ENCODE measurements around the gene ADAMTS2.

The ADAMTS2 gene

GRCh38 chr5:179263391-179264052 lies 81.7 kb downstream of the ADAMTS2 start:
- H3K9me3 ChIP-seq (ENCODE audit: insufficient read depth, low read depth, low read length): no peaks in the 10 kb centered on the region

GRCh38 chr5:179262126-179262920 lies 82.9 kb downstream of the ADAMTS2 start:
- 0 out of 2 replicates have a peak, but pooled peaks cover 13% of the 10 kb centered on the region for H3K4me1 ChIP-seq (ENCODE audit: insufficient read depth, low read length)
- no peak overlapping the region for H3K9ac ChIP-seq (ENCODE audit: low read depth, low read length)
- no peaks in the 10 kb centered on the region for H3K9me3 ChIP-seq (ENCODE audit: insufficient read depth, low read depth, low read length)
- H3K27ac ChIP-seq (ENCODE audit: low read depth, low read length): no peak overlapping the region
- no peaks in the 10 kb centered on the region for H3K36me3 ChIP-seq (ENCODE audit: insufficient read depth, low read length)
- 93% methylated on average over 30 of the region's 30 CpGs for WGBS
- no peak overlapping the region for H3K4me3 ChIP-seq (ENCODE audit: low read length)
- H3K27me3 ChIP-seq (ENCODE audit: insufficient read depth, low read length): no peaks in the 10 kb centered on the region

More at GRCh38 chr5:179263391-179264052, 81.7 kb downstream of the ADAMTS2 start:
- Histone ChIP-seq H3K36me3 (ENCODE audit: insufficient read depth, low read length) (no peaks in the 10 kb centered on the region), H3K9ac (ENCODE audit: low read depth, low read length) (no peak overlapping the region), H3K4me1 (ENCODE audit: insufficient read depth, low read length) (0 out of 2 replicates have a peak, but pooled peaks cover 13% of the 10 kb centered on the region), H3K27ac (ENCODE audit: low read depth, low read length) (no peak overlapping the region), H3K4me3 (ENCODE audit: low read length) (no peak overlapping the region), H3K27me3 (ENCODE audit: insufficient read depth, low read length) (no peaks in the 10 kb centered on the region)
- 93% methylated on average over 23 of the region's 23 CpGs for WGBS

- no peaks in the 10 kb centered on the region for H3K9me3 ChIP-seq (ENCODE audit: insufficient read depth, low read depth, low read length)
- WGBS: 64% methylated on average over 21 of the region's 21 CpGs
Measured at GRCh38 chr5:179261301-179262125, 83.7 kb downstream of the ADAMTS2 start.

GRCh38 chr5:179260324-179261070 lies 84.8 kb downstream of the ADAMTS2 start:
- no peaks in the 10 kb centered on the region for H3K27me3 ChIP-seq (ENCODE audit: insufficient read depth, low read length)
- H3K4me3 ChIP-seq (ENCODE audit: low read length): no peak overlapping the region
- 0 out of 2 replicates have a peak, but pooled peaks cover 6% of the 10 kb centered on the region for H3K4me1 ChIP-seq (ENCODE audit: insufficient read depth, low read length)
- no peaks in the 10 kb centered on the region for H3K36me3 ChIP-seq (ENCODE audit: insufficient read depth, low read length)
- no peak overlapping the region for H3K27ac ChIP-seq (ENCODE audit: low read depth, low read length)
- WGBS: 92% methylated on average over 27 of the region's 27 CpGs
- no peak overlapping the region for H3K9ac ChIP-seq (ENCODE audit: low read depth, low read length)
- no peaks in the 10 kb centered on the region for H3K9me3 ChIP-seq (ENCODE audit: insufficient read depth, low read depth, low read length)

More at GRCh38 chr5:179261301-179262125, 83.7 kb downstream of the ADAMTS2 start:
- Histone ChIP-seq H3K9ac (ENCODE audit: low read depth, low read length) (no peak overlapping the region), H3K27me3 (ENCODE audit: insufficient read depth, low read length) (no peaks in the 10 kb centered on the region), H3K4me3 (ENCODE audit: low read length) (no peak overlapping the region), H3K36me3 (ENCODE audit: insufficient read depth, low read length) (no peaks in the 10 kb centered on the region), H3K4me1 (ENCODE audit: insufficient read depth, low read length) (0 out of 2 replicates have a peak, but pooled peaks cover 13% of the 10 kb centered on the region), H3K27ac (ENCODE audit: low read depth, low read length) (no peak overlapping the region)

GRCh38 chr5:179259731-179260323 lies 85.4 kb downstream of the ADAMTS2 start:
- no peaks in the 10 kb centered on the region for H3K36me3 ChIP-seq (ENCODE audit: insufficient read depth, low read length)

GRCh38 chr5:179258922-179259730 lies 86.1 kb downstream of the ADAMTS2 start:
- Histone ChIP-seq H3K9ac (ENCODE audit: low read depth, low read length) (no peak overlapping the region), H3K27ac (ENCODE audit: low read depth, low read length) (no peak overlapping the region), H3K4me3 (ENCODE audit: low read length) (no peak overlapping the region)

More at GRCh38 chr5:179259731-179260323, 85.4 kb downstream of the ADAMTS2 start:
- no peaks in the 10 kb centered on the region for H3K27me3 ChIP-seq (ENCODE audit: insufficient read depth, low read length)
- WGBS: 95% methylated on average over 13 of the region's 13 CpGs
- no peaks in the 10 kb centered on the region for H3K9me3 ChIP-seq (ENCODE audit: insufficient read depth, low read depth, low read length)
- no peak overlapping the region for H3K4me3 ChIP-seq (ENCODE audit: low read length)
- no peak overlapping the region for H3K9ac ChIP-seq (ENCODE audit: low read depth, low read length)
- H3K27ac ChIP-seq (ENCODE audit: low read depth, low read length): no peak overlapping the region
- H3K4me1 ChIP-seq (ENCODE audit: insufficient read depth, low read length): 0 out of 2 replicates have a peak, but pooled peaks cover under 1% of the 10 kb centered on the region

GRCh38 chr5:179258001-179258921 lies 87.0 kb downstream of the ADAMTS2 start:
- Histone ChIP-seq H3K9ac (ENCODE audit: low read depth, low read length) (no peak overlapping the region), H3K36me3 (ENCODE audit: insufficient read depth, low read length) (no peaks in the 10 kb centered on the region), H3K27ac (ENCODE audit: low read depth, low read length) (no peak overlapping the region), H3K27me3 (ENCODE audit: insufficient read depth, low read length) (no peaks in the 10 kb centered on the region), H3K4me3 (ENCODE audit: low read length) (no peak overlapping the region), H3K4me1 (ENCODE audit: insufficient read depth, low read length) (no peaks in the 10 kb centered on the region), H3K9me3 (ENCODE audit: insufficient read depth, low read depth, low read length) (no peaks in the 10 kb centered on the region)
- WGBS: 88% methylated on average over 23 of the region's 23 CpGs

More at GRCh38 chr5:179258922-179259730, 86.1 kb downstream of the ADAMTS2 start:
- 92% methylated on average over 26 of the region's 26 CpGs for WGBS
- no peaks in the 10 kb centered on the region for H3K27me3 ChIP-seq (ENCODE audit: insufficient read depth, low read length)
- H3K36me3 ChIP-seq (ENCODE audit: insufficient read depth, low read length): no peaks in the 10 kb centered on the region
- H3K4me1 ChIP-seq (ENCODE audit: insufficient read depth, low read length): no peaks in the 10 kb centered on the region
- no peaks in the 10 kb centered on the region for H3K9me3 ChIP-seq (ENCODE audit: insufficient read depth, low read depth, low read length)

GRCh38 chr5:179257176-179257682 lies 88.0 kb downstream of the ADAMTS2 start:
- Histone ChIP-seq H3K9ac (ENCODE audit: low read depth, low read length) (no peak overlapping the region), H3K4me3 (ENCODE audit: low read length) (no peak overlapping the region), H3K36me3 (ENCODE audit: insufficient read depth, low read length) (no peaks in the 10 kb centered on the region), H3K4me1 (ENCODE audit: insufficient read depth, low read length) (no peaks in the 10 kb centered on the region), H3K9me3 (ENCODE audit: insufficient read depth, low read depth, low read length) (no peaks in the 10 kb centered on the region), H3K27ac (ENCODE audit: low read depth, low read length) (no peak overlapping the region), H3K27me3 (ENCODE audit: insufficient read depth, low read length) (no peaks in the 10 kb centered on the region)
- 92% methylated on average over 29 of the region's 29 CpGs for WGBS
